ENCODE results near the gene PIGQ. TPM values are rescaled to one million over a fixed set of nuclear protein-coding genes. Genes with fewer than 3 reads are reported as not detected.

PIGQ gene
- total and polyA plus RNA-seq, 2 donors (not counting 1 experiment from before 2014, with no cell fraction given) = 11.2 to 22.3 TPM

DNA sequence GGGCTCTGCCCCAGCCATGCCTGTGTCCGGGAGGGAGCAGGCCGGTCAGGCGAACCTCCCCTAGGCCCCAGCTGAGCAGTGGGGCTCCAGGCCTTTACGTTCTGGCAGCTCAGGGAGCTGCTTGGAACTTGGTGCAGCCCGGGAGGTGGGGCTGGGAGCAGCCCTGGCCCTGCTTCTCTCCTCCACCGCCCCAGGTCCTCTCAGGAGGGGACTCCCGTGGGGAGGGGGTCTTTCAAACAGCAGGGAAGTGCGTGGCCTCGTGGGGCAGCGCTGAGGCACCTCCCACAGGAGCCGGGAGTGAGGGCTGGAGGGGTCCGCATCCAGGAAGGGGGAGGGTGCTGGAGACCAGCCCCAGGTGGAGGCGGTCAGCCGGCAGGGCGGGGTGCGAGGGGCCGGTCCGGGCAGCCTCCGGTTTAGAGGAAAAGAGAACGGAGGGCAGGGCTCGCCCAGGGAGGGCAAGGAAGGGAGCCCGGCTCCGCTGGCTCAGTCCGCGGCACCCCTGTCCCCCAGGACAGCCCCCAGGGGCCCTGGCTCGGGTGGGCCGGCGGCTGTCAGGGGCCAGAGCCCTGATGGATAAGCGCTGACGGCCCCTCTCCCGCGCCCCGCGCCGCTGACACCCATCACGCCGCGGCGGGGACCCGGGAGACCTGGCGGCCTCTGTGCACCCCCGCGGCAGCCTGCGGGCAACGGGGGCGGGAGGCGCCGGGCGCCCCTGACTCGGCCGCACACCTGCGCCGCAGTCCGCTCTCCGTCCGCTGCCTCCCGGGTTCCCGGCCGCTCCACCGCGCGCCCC, 10.2 kb upstream of the PIGQ start:
- Histone ChIP-seq H3K4me1 (ENCODE audit: control insufficient read depth, extremely low read depth, insufficient read depth, low read length) (no peaks in the 10 kb centered on the region), H3K9ac (ENCODE audit: insufficient read depth, low read length) (no peak overlapping the region), H4K20me1 (ENCODE audit: control insufficient read depth, extremely low read depth, insufficient read depth, low read length) (no peaks in the 10 kb centered on the region), H3K79me2 (ENCODE audit: control insufficient read depth, insufficient read depth, low read length) (no peaks in the 10 kb centered on the region), H3K36me3 (ENCODE audit: control insufficient read depth, insufficient read depth, low read length) (no peaks in the 10 kb centered on the region), H3K4me2 (ENCODE audit: extremely low read depth, insufficient read depth, low read length) (no peak overlapping the region), H3K4me3 (replicated peaks in 1 of 4; ENCODE audit: control extremely low read depth in 1 of 4, insufficient read depth in 1 of 4, low read depth in 3 of 4, low read length in 4 of 4) (no peak overlapping the region), H3K27me3 (ENCODE audit: control insufficient read depth, insufficient read depth, low read length) (peaks cover 19% of the 10 kb centered on the region), H2AFZ (ENCODE audit: low read length) (no peak overlapping the region), H3K27ac (ENCODE audit: insufficient read depth, low read length) (no peak overlapping the region), H3K9me3 (ENCODE audit: control insufficient read depth, insufficient read depth, low read depth, low read length) (no peaks in the 10 kb centered on the region)
- no peak for DNase-seq (ENCODE audit: low read depth in 2 of 2)
- TF ChIP-seq, protein P1, sequence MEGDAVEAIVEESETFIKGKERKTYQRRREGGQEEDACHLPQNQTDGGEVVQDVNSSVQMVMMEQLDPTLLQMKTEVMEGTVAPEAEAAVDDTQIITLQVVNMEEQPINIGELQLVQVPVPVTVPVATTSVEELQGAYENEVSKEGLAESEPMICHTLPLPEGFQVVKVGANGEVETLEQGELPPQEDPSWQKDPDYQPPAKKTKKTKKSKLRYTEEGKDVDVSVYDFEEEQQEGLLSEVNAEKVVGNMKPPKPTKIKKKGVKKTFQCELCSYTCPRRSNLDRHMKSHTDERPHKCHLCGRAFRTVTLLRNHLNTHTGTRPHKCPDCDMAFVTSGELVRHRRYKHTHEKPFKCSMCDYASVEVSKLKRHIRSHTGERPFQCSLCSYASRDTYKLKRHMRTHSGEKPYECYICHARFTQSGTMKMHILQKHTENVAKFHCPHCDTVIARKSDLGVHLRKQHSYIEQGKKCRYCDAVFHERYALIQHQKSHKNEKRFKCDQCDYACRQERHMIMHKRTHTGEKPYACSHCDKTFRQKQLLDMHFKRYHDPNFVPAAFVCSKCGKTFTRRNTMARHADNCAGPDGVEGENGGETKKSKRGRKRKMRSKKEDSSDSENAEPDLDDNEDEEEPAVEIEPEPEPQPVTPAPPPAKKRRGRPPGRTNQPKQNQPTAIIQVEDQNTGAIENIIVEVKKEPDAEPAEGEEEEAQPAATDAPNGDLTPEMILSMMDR (conservative IDR thresholded peaks at IDR 0.05 in 1 of 2, IDR thresholded peaks at IDR 0.05 in 1 of 2; ENCODE audit: low read depth in 1 of 2, low read length in 2 of 2) = no peak
- peak; percentile 97 for TF ChIP-seq EZH2 (IDR thresholded peaks at IDR 0.05; ENCODE audit: low read length, missing control alignments)

GRCh38 chr16:560204-560700, 9.5 kb upstream of the PIGQ start, which contains the start of gene PRR35:
PRR35 (plus strand) TSS chr16:560394; CDS start chr16:563295, 2,901 bp downstream.
- Histone ChIP-seq H3K27ac (ENCODE audit: insufficient read depth, low read length) (no peak within 1 kb of the TSS), H3K79me2 (ENCODE audit: control insufficient read depth, insufficient read depth, low read length) (no peaks in the 10 kb centered on the region), H4K20me1 (ENCODE audit: control insufficient read depth, extremely low read depth, insufficient read depth, low read length) (no peaks in the 10 kb centered on the region), H2AFZ (ENCODE audit: low read length) (no peak within 1 kb of the TSS), H3K4me2 (ENCODE audit: extremely low read depth, insufficient read depth, low read length) (no peak within 1 kb of the TSS), H3K4me1 (ENCODE audit: control insufficient read depth, extremely low read depth, insufficient read depth, low read length) (no peaks in the 10 kb centered on the region), H3K4me3 (replicated peaks in 1 of 4; ENCODE audit: control extremely low read depth in 1 of 4, insufficient read depth in 1 of 4, low read depth in 3 of 4, low read length in 4 of 4) (no peak within 1 kb of the TSS), H3K9ac (ENCODE audit: insufficient read depth, low read length) (no peak within 1 kb of the TSS), H3K9me3 (ENCODE audit: control insufficient read depth, insufficient read depth, low read depth, low read length) (no peaks in the 10 kb centered on the region), H3K27me3 (ENCODE audit: control insufficient read depth, insufficient read depth, low read length) (peaks cover 19% of the 10 kb centered on the region), H3K36me3 (ENCODE audit: control insufficient read depth, insufficient read depth, low read length) (no peaks in the 10 kb centered on the region)
- no peak for DNase-seq (ENCODE audit: low read depth in 2 of 2)
- TF ChIP-seq, protein P1 (conservative IDR thresholded peaks at IDR 0.05 in 1 of 2, IDR thresholded peaks at IDR 0.05 in 1 of 2; ENCODE audit: low read depth in 1 of 2, low read length in 2 of 2) = no peak
- no peak for TF ChIP-seq EZH2 (IDR thresholded peaks at IDR 0.05; ENCODE audit: low read length, missing control alignments)

DNA sequence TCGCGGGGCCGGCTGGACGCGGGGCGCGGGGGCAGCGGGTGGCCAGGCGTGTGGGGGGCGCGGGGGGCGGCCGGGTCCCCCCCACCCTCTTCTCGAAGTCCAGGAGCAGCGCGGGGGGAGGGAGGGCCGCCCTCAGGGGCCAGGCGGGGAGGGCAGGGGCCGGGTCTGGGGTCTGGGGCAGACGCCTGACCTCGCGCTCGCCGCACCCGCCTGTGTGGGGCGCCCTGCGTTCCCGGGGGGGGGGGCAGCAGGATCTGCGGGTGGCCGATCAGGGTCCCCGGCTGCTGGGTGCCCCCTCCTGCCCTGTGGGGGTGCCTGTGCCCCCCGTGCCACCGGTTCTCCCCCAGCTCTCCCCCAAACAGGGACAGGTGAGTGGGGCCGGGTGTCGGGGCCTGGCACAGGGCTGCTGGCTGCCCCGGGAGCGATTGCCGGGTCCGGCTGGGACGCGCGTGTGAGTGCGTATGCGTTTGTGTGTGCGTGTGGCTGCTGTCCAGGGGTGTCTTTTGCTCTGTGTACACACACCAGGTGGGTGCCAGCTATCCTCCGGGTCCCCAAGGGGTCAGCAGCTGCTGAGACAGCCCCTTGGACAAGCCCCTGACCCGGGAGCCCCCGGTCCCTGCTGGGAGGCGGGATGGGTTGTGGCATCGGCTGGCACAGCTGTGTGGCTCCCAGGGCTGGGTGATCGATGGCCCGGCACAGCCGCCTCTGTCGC, 8.9 kb upstream of the PIGQ start:
- no peaks in the 10 kb centered on the region for H4K20me1 ChIP-seq (ENCODE audit: control insufficient read depth, extremely low read depth, insufficient read depth, low read length)
- H3K4me3 ChIP-seq (replicated peaks in 1 of 4; ENCODE audit: control extremely low read depth in 1 of 4, insufficient read depth in 1 of 4, low read depth in 3 of 4, low read length in 4 of 4) = no peak overlapping the region
- H3K4me2 ChIP-seq (ENCODE audit: extremely low read depth, insufficient read depth, low read length) = no peak overlapping the region
- H2AFZ ChIP-seq (ENCODE audit: low read length) = no peak overlapping the region
- no peaks in the 10 kb centered on the region for H3K79me2 ChIP-seq (ENCODE audit: control insufficient read depth, insufficient read depth, low read length)
- H3K27ac ChIP-seq (ENCODE audit: insufficient read depth, low read length) = no peak overlapping the region
- peaks cover 19% of the 10 kb centered on the region for H3K27me3 ChIP-seq (ENCODE audit: control insufficient read depth, insufficient read depth, low read length)
- no peaks in the 10 kb centered on the region for H3K9me3 ChIP-seq (ENCODE audit: control insufficient read depth, insufficient read depth, low read depth, low read length)
- no peaks in the 10 kb centered on the region for H3K36me3 ChIP-seq (ENCODE audit: control insufficient read depth, insufficient read depth, low read length)
- no peak for DNase-seq (ENCODE audit: low read depth in 2 of 2)
- peaks cover 1% of the 10 kb centered on the region for H3K4me1 ChIP-seq (ENCODE audit: control insufficient read depth, extremely low read depth, insufficient read depth, low read length)
- H3K9ac ChIP-seq (ENCODE audit: insufficient read depth, low read length) = no peak overlapping the region
- peak; percentile 98 for TF ChIP-seq EZH2 (IDR thresholded peaks at IDR 0.05; ENCODE audit: low read length, missing control alignments)
- TF ChIP-seq, protein P1 (conservative IDR thresholded peaks at IDR 0.05 in 1 of 2, IDR thresholded peaks at IDR 0.05 in 1 of 2; ENCODE audit: low read depth in 1 of 2, low read length in 2 of 2) = no peak
